DMS 273 treated with DMSO at 0.1 percent for 48 hours (cell line): Measurements from ENCODE around the gene ASAP3.
A peak's percentile ranks its signal among the peaks of the same experiment; 100 is the strongest.

ENCODE experiments used
- DNase-seq: peaks from one replicate; lab custom pipeline; 2025; lab: John Stamatoyannopoulos, UW

The ASAP3 gene

GRCh38 chr1:23423415-23424292 is 60.3 kb downstream of the ASAP3 start:
- no peak for DNase-seq

- no peak for DNase-seq
These were observed 61.0 kb downstream of the ASAP3 start for GRCh38 chr1:23422941-23423340.

GRCh38 chr1:23422241-23422877 is 61.6 kb downstream of the ASAP3 start:
- DNase-seq, result no peak

GRCh38 chr1:23421753-23422240 is 62.2 kb downstream of the ASAP3 start:
- DNase-seq, result no peak

- DNase-seq, result no peak
These were observed 62.6 kb downstream of the ASAP3 start for GRCh38 chr1:23421343-23421742.

GRCh38 chr1:23420778-23421177 is 63.2 kb downstream of the ASAP3 start:
- no peak for DNase-seq

- DNase-seq, result no peak
These were observed 64.8 kb downstream of the ASAP3 start for GRCh38 chr1:23419180-23419579.

- peak; percentile 90 for DNase-seq
These were observed 66.4 kb downstream of the ASAP3 start for GRCh38 chr1:23417570-23417969.

- DNase-seq, result no peak
These were observed 67.0 kb downstream of the ASAP3 start for GRCh38 chr1:23416964-23417363.

- no peak for DNase-seq
These were observed 75.1 kb downstream of the ASAP3 start for GRCh38 chr1:23408797-23409290.

- no peak for DNase-seq
These were observed 76.9 kb downstream of the ASAP3 start for GRCh38 chr1:23407016-23407630.

GRCh38 chr1:23405946-23406345 is 78.0 kb downstream of the ASAP3 start:
- no peak for DNase-seq

GRCh38 chr1:23403735-23404486 is 80.1 kb downstream of the ASAP3 start:
- peak; percentile 97 for DNase-seq

- DNase-seq, result no peak
These were observed 80.6 kb downstream of the ASAP3 start for GRCh38 chr1:23403355-23403734.

GRCh38 chr1:23403038-23403336 is 81.0 kb downstream of the ASAP3 start:
- DNase-seq, result no peak

GRCh38 chr1:23402286-23403037 is 81.5 kb downstream of the ASAP3 start:
- DNase-seq, result no peak

- no peak for DNase-seq
These were observed 82.7 kb downstream of the ASAP3 start for GRCh38 chr1:23401313-23401712.

GRCh38 chr1:23400324-23401114 is 83.5 kb downstream of the ASAP3 start:
- no peak for DNase-seq

GRCh38 chr1:23399229-23399628 is 84.8 kb downstream of the ASAP3 start:
- no peak for DNase-seq

- no peak for DNase-seq
These were observed 86.1 kb downstream of the ASAP3 start for GRCh38 chr1:23397908-23398307.

GRCh38 chr1:23396380-23396779 is 87.6 kb downstream of the ASAP3 start:
- no peak for DNase-seq
